Measurements from ENCODE around the gene CTBP2.

Gene CTBP2

GRCh38 chr10:125141860-125142484, 18.4 kb downstream of the CTBP2 start:
- no peak for DNase-seq (ENCODE audit: extremely low read depth, insufficient read length)
- Histone ChIP-seq H3K36me3 (ENCODE audit: control insufficient read depth, insufficient read depth, low read length) (no peaks in the 10 kb centered on the region), H3K4me3 (replicated peaks; ENCODE audit: low read depth, low read length) (no peak overlapping the region), H3K27me3 (replicated peaks; ENCODE audit: control insufficient read depth, insufficient read depth, low read length) (no peaks in the 10 kb centered on the region; the same call in 1 of the 2 replicates)
- TF ChIP-seq CTCF (IDR thresholded peaks at IDR 0.05; ENCODE audit: insufficient read depth, low read length, poor library complexity, severe bottlenecking) = no peak

GRCh38 chr10:125141150-125141859, 19.1 kb downstream of the CTBP2 start:
- DNase-seq (ENCODE audit: extremely low read depth, insufficient read length) = no peak
- Histone ChIP-seq H3K27me3 (replicated peaks; ENCODE audit: control insufficient read depth, insufficient read depth, low read length) (no peaks in the 10 kb centered on the region; the same call in 1 of the 2 replicates), H3K4me3 (replicated peaks; ENCODE audit: low read depth, low read length) (no peak overlapping the region), H3K36me3 (ENCODE audit: control insufficient read depth, insufficient read depth, low read length) (no peaks in the 10 kb centered on the region)
- TF ChIP-seq CTCF (IDR thresholded peaks at IDR 0.05; ENCODE audit: insufficient read depth, low read length, poor library complexity, severe bottlenecking) = no peak

GRCh38 chr10:125140151-125140550, 20.2 kb downstream of the CTBP2 start:
- H3K27me3 ChIP-seq (replicated peaks; ENCODE audit: control insufficient read depth, insufficient read depth, low read length) = no peaks in the 10 kb centered on the region; the same call in 1 of the 2 replicates
- no peak for TF ChIP-seq CTCF (IDR thresholded peaks at IDR 0.05; ENCODE audit: insufficient read depth, low read length, poor library complexity, severe bottlenecking)
- no peaks in the 10 kb centered on the region for H3K36me3 ChIP-seq (ENCODE audit: control insufficient read depth, insufficient read depth, low read length)
- DNase-seq (ENCODE audit: extremely low read depth, insufficient read length) = no peak
- H3K4me3 ChIP-seq (replicated peaks; ENCODE audit: low read depth, low read length) = no peak overlapping the region

GRCh38 chr10:125137601-125138438, 22.5 kb downstream of the CTBP2 start:
- no peaks in the 10 kb centered on the region; the same call in 1 of the 2 replicates for H3K27me3 ChIP-seq (replicated peaks; ENCODE audit: control insufficient read depth, insufficient read depth, low read length)
- TF ChIP-seq CTCF (IDR thresholded peaks at IDR 0.05; ENCODE audit: insufficient read depth, low read length, poor library complexity, severe bottlenecking) = no peak
- no peak for DNase-seq (ENCODE audit: extremely low read depth, insufficient read length)
- no peak overlapping the region for H3K4me3 ChIP-seq (replicated peaks; ENCODE audit: low read depth, low read length)
- no peaks in the 10 kb centered on the region for H3K36me3 ChIP-seq (ENCODE audit: control insufficient read depth, insufficient read depth, low read length)

GRCh38 chr10:125136087-125136486, 24.3 kb downstream of the CTBP2 start:
- Histone ChIP-seq H3K4me3 (replicated peaks; ENCODE audit: low read depth, low read length) (no peak overlapping the region), H3K27me3 (replicated peaks; ENCODE audit: control insufficient read depth, insufficient read depth, low read length) (no peaks in the 10 kb centered on the region; the same call in 1 of the 2 replicates), H3K36me3 (ENCODE audit: control insufficient read depth, insufficient read depth, low read length) (no peaks in the 10 kb centered on the region)
- DNase-seq (ENCODE audit: extremely low read depth, insufficient read length) = no peak
- TF ChIP-seq CTCF (IDR thresholded peaks at IDR 0.05; ENCODE audit: insufficient read depth, low read length, poor library complexity, severe bottlenecking) = no peak

Data from GM06990 (cell line).